Transverse colon (tissue), 4 donors: ENCODE measurements around the gene POU2F2. TPM values are rescaled to one million over a fixed set of nuclear protein-coding genes. Genes with fewer than 3 reads are reported as not detected.

Experiments
- DNase-seq: peaks from one replicate; pipeline ENCODE4 v3.0.0-alpha.2; 2019
- H3K27ac ChIP-seq, 4 donors: fragments of 200-600 bp; sonication (generic); 2 replicates each; pipeline ENCODE4 v1.5.1; 2016 to 2018; ENCODE audit warnings: inconsistent platforms in 4 of 4
- H3K27me3 ChIP-seq: fragments of 200-600 bp; sonication (generic); 2 replicates; pipeline ENCODE4 v1.5.1; 2017; ENCODE audit warnings: inconsistent platforms
- H3K36me3 ChIP-seq, 4 donors: fragments of 200-600 bp; sonication (generic); 2 replicates each; pipeline ENCODE4 v1.5.1; 2017 to 2019; ENCODE audit warnings: inconsistent platforms in 4 of 4
- H3K4me1 ChIP-seq, 4 donors: fragments of 200-600 bp; sonication (generic); 2 replicates each; pipeline ENCODE4 v1.5.1; 2017 to 2020; ENCODE audit warnings: inconsistent platforms in 4 of 4
- H3K4me3 ChIP-seq, 4 donors: fragments of 200-600 bp; sonication (generic); 1 replicate in 1 of 4; 2 replicates in 3 of 4; pipeline versions ENCODE4 v1.5.1 to v1.6.1; 2017 to 2019; ENCODE audit warnings: inconsistent platforms in 4 of 4
- H3K9me3 ChIP-seq, 2 donors: fragments of 200-600 bp; sonication (generic); 2 replicates each; pipeline ENCODE4 v1.5.1; 2017 to 2019; ENCODE audit warnings: inconsistent platforms in 2 of 2
- CTCF ChIP-seq, 5 experiments: fragments of 200-600 bp in 3 of 5; fragments of 450-650 bp in 2 of 5; sonication (generic) in 3 of 5; IDR thresholded peaks; 1 replicate in 2 of 5; 2 replicates in 3 of 5; pipeline ENCODE4 v1.5.1; 2016 to 2017; ENCODE audit warnings: antibody characterized with exemption in 5 of 5, inconsistent platforms in 3 of 5, mild to moderate bottlenecking in 2 of 5, moderate library complexity in 1 of 5
- EP300 ChIP-seq: sonication (generic); formaldehyde crosslinking; IDR thresholded peaks from one replicate; pipeline ENCODE4 v1.6.1; 2017; ENCODE audit warnings: antibody characterized with exemption, low read depth
- POLR2A ChIP-seq: fragments of 450-650 bp; IDR thresholded peaks from one replicate; pipeline ENCODE4 v1.6.1; 2016; ENCODE audit warnings: antibody characterized with exemption, mild to moderate bottlenecking, moderate library complexity
- POLR2AphosphoS5 ChIP-seq, 3 donors: sonication (generic); formaldehyde crosslinking; IDR thresholded peaks; one replicate each; pipeline ENCODE4 v1.6.1; 2016; ENCODE audit warnings: antibody characterized with exemption in 3 of 3
- WGBS, 2 donors: methylation state at CpG; one replicate each; pipeline ENCODE4 v1.1.5; 2018; ENCODE audit warnings: low coverage in 1 of 2; 5-methylcytosine and 5-hydroxymethylcytosine counted together
- in situ Hi-C, 4 donors: fragments of 200-750 bp; cut with MboI; loops; one replicate each; pipeline versions ENCODE4 v1.15.0 to v1.15.1; 2017; ENCODE audit warnings: low sequenced_read_pairs in 3 of 4, low pct_ligation_motif_present in 1 of 4, low pct_unique_long_range_greater_than_20kb in 1 of 4
- intact Hi-C: fragments of 100-400 bp; cut with DNase I; formaldehyde crosslinking; loops from one replicate; pipeline ENCODE4 v1.15.1; 2023; ENCODE audit warnings: low total_unique reads
- total RNA-seq, 4 donors: library from RNA; depleted of rRNA; stranded (reverse); fragments of >200 nt; gene quantifications; one replicate each; pipeline ENCODE4 v1.1.0, GENCODE V29; 2016

Gene POU2F2
- total RNA-seq, 4 donors from 2014 or later = 0.96 to 7.1 (median 3.4) TPM

DNA sequence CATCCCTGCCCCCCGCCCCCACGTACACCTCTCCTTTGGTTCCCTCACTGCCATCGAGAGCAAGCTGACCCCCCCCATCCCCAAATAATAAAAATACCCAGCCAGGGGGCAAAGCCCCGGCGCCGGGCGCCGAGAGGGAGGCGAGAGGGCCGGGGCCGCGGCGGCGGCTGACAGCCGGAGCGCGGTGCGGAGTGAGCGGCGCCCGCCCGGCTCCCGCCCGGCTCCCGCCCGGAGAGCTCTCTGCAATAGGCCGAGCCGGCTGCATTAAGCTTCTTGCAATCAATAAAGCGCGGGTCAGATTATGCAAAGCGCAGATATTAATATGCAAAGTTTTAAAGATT lies 44.4 kb upstream of the POU2F2 start:
- in situ Hi-C loops = no loop called here
- Histone ChIP-seq H3K9me3 (no peaks in the 10 kb centered on the region), H3K27ac (peak overlapping the region in 1 of 4 donors; percentile 18), H3K36me3 (no peaks in the 10 kb centered on the region), H3K4me3 (peak overlapping the region; percentile 23 to 59 (median 41)), H3K27me3 (peaks cover 83% of the 10 kb centered on the region), H3K4me1 (peaks cover 6 to 19% (median 16%) of the 10 kb centered on the region in 4 donors)
- DNase-seq = no peak
- WGBS, 2 donors = 1% methylated on average over 31 of the region's 31 CpGs; no CpG with 5 or more reads in 1 of the 2 donors
- intact Hi-C loops = loop anchor here (2.0 kb wide), 1 partner anchor 78 kb away; the partner anchor contains the start of gene ERF
- TF ChIP-seq POLR2AphosphoS5 (IDR thresholded peaks at IDR 0.05) (no peak), CTCF (IDR thresholded peaks at IDR 0.05) (no peak), EP300 (no peak), POLR2A (no peak)

DNA sequence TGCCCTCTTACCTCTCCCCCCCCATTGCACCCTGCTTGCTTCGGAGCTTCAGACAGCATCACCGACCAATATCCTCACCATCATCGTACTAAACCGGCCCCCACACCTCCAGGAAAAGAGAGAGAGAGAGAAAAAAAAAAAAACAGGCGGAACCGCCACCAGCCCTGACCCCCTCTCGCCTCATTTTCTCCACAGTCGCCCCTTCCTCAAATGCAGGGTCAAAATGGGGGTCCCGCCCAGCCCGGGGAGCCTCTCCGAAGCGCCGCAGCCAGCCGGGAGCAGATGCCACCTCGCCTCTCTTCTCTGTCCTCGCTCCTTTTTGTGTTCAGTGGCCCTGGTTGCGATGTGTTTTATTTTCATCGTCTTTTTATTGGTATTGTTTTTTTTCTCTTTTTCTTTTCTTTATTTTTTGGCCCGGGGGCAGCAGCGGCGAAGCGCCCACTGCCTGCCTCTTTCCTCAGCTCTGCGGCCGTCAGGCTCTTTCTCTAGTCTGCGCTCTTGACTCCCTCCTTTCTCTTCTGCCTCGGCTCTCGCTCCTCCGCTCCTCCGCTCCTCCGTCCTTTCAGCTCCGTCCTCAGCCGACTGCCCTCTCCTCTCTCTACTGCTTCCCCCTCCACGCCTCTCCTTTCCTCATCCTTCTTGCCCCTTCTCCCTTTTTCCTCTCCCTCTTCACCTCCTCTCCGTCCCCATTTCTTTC lies 43.9 kb upstream of the POU2F2 start:
- 0 to 3% methylated on average over 23 to 34 of the region's 34 CpGs for WGBS, 2 donors
- TF ChIP-seq POLR2A = no peak
- no peak for TF ChIP-seq POLR2AphosphoS5 (IDR thresholded peaks at IDR 0.05)
- TF ChIP-seq EP300 = no peak
- TF ChIP-seq CTCF (IDR thresholded peaks at IDR 0.05) = no peak

GRCh38 chr19:42174958-42175734 lies 42.9 kb upstream of the POU2F2 start:
- no peaks in the 10 kb centered on the region for H3K36me3 ChIP-seq
- no peak overlapping the region for H3K4me3 ChIP-seq
- H3K27me3 ChIP-seq = peaks cover 68% of the 10 kb centered on the region
- in situ Hi-C loops (no loop called here), intact Hi-C loops (no loop called here)
- no peak overlapping the region for H3K27ac ChIP-seq
- WGBS, 2 donors = 34 to 52% methylated on average over 3 to 6 of the region's 6 CpGs
- DNase-seq = no peak
- H3K9me3 ChIP-seq = no peaks in the 10 kb centered on the region
- peaks cover 6 to 19% (median 16%) of the 10 kb centered on the region in 4 donors for H3K4me1 ChIP-seq
- TF ChIP-seq CTCF (IDR thresholded peaks at IDR 0.05) (no peak), POLR2A (no peak), EP300 (no peak), POLR2AphosphoS5 (IDR thresholded peaks at IDR 0.05) (no peak)

More for the DNA sequence above, 43.9 kb upstream of the POU2F2 start:
- Histone ChIP-seq H3K4me1 (peaks cover 6 to 19% (median 16%) of the 10 kb centered on the region in 4 donors), H3K4me3 (peak overlapping the region; percentile 23 to 59 (median 41)), H3K9me3 (no peaks in the 10 kb centered on the region), H3K36me3 (no peaks in the 10 kb centered on the region), H3K27me3 (peaks cover 78% of the 10 kb centered on the region), H3K27ac (peak overlapping the region in 1 of 4 donors; percentile 18)
- intact Hi-C loops (loop anchor here (2.0 kb wide), 1 partner anchor 79 kb away; the partner anchor contains the start of gene ERF), in situ Hi-C loops (no loop called here)
- DNase-seq = no peak

DNA sequence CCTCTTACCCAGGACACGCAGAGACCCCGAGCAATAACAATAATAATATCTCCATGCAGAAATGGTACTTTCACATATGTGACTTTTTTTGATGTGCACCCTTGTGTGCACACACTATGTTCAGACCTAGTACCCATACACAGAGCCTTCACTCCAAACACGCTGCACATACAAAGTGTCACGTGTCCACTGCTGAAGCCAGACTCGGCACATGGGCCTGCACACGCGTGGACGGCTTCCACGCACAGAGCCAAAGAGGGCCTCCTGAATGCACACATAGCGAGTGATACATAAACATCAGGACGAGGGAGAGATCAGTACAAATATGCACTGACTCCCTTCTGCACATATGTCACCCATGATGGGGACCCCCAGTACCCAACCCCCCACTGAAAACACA lies 41.9 kb upstream of the POU2F2 start:
- peaks cover 6 to 19% (median 16%) of the 10 kb centered on the region in 4 donors for H3K4me1 ChIP-seq
- H3K9me3 ChIP-seq = no peaks in the 10 kb centered on the region
- H3K27ac ChIP-seq = no peak overlapping the region
- no peaks in the 10 kb centered on the region for H3K36me3 ChIP-seq
- in situ Hi-C loops = no loop called here
- 82 to 88% methylated on average over 5 to 11 of the region's 11 CpGs for WGBS, 2 donors
- TF ChIP-seq EP300 = no peak
- TF ChIP-seq POLR2AphosphoS5 (IDR thresholded peaks at IDR 0.05) = no peak
- no peak for TF ChIP-seq POLR2A
- no peak for TF ChIP-seq CTCF (IDR thresholded peaks at IDR 0.05)
- no peak overlapping the region for H3K4me3 ChIP-seq
- peaks cover 59% of the 10 kb centered on the region for H3K27me3 ChIP-seq
- no peak for DNase-seq
- intact Hi-C loops = no loop called here
